Stimulated activated CD4-positive, alpha-beta T cell treated with anti-CD3 and anti-CD28 coated beads, Interleukin-1b, Interleukin-23, amount 100 ng/mL, for 1 hour (primary cell): ENCODE data around the gene PREX1.

ENCODE experiments used
- DNase-seq, 2 donors: peaks; one replicate each; pipeline ENCODE4 v3.0.0-alpha.2; 2020; ENCODE audit warnings: low read depth in 2 of 2

The PREX1 gene

GRCh38 chr20:48794816-48795457 lies 32.9 kb downstream of the PREX1 start:
- no peak for DNase-seq

- no peak for DNase-seq
These were observed 33.4 kb downstream of the PREX1 start for GRCh38 chr20:48794360-48794759.

DNA sequence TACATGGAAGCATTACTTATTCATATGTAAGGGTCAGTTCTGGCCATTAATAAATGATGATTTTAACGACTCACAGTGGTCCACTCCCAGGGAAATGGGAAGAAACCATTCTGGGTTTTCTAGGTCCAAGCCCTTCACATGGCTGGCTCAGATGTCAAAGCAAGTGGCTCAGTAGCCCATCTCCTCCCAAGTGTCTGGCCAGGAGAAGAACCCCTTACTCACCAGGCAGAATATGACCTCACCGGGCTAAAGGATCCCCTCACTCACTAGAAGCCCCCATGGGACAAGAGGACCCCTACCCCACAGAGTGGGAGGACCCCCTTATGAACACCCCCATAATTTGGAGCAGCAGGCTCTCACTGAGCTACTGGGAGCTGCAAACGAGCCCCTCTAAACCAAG lies 34.0 kb downstream of the PREX1 start:
- no peak for DNase-seq

DNA sequence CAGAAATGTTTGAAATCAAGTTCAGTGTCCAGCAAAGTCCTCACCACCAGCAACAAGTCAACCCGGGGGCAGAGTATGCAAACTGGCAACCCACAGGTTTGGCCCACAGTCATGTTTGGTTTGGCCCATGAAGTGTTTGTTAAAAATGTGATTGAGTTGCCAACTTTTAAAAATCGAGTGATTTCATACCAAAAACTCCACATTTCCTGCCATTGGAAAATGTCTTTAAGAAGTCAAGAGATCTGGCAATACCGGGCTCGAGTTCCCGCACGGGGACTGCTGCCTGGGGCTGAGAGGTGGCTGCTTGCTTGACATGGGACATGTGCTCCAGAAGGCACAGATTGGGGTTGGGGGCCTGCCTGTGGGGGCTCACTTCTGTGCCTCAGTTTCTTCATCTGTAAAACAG lies 36.1 kb downstream of the PREX1 start:
- DNase-seq, result no peak

GRCh38 chr20:48791014-48791413 lies 36.8 kb downstream of the PREX1 start:
- DNase-seq, result no peak

- DNase-seq, result no peak
These were observed 37.3 kb downstream of the PREX1 start for GRCh38 chr20:48790473-48791003.

GRCh38 chr20:48789781-48790472 lies 37.9 kb downstream of the PREX1 start:
- DNase-seq, result no peak

GRCh38 chr20:48789185-48789668 lies 38.6 kb downstream of the PREX1 start:
- no peak for DNase-seq

DNA sequence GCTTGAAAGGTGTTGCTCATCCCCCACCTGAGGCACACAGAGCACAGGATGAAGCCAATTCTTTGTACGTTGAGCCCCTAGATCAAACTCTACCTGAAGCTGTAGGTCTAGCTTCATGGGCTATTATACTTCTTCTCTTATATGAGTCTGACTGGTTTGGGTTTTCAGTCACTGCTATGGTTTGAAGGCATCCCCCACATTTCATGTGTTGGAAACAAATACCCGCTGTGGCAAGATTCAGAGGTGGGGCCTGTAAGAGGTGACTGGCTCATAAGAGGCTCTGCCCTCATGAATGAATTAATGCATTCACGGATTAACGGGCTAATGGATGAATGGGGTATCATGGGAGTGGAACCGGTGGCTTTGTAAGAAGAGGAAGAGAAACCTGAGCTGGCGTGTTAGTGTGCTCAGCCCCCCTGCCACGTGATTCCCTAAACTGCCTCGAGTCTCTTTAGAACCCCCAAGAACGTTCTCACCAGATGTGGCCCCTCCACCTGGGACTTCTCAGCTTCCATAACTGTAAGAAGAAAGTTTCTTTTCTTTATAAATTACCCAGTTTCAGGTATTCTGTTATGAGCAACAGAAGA lies 39.2 kb downstream of the PREX1 start:
- no peak for DNase-seq

DNA sequence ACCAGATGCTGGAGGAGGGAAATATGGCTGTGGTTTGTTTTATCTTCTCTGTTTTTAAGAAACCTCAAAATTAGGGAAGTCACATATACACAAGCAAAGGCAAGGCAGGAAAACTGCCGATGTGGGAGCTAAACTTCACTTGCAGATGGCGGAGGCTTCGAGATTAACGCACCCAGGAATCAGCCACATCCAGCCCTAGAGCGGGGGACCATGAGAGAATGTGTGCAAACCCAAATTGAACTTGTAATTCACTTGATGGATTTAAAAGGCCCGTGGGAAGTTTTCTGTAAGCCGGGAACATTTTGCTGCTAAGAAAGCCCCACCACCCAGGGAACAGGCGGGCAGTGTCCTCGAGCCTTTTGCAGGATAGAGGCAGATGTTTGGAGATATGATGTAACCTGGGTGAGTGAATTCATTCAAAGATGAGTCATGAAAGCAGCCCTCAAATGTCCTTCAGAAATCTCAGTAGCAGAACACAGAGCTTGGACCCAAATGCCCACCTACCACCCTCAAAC lies 39.9 kb downstream of the PREX1 start:
- no peak for DNase-seq

GRCh38 chr20:48786951-48787705 lies 40.7 kb downstream of the PREX1 start:
- DNase-seq, result no peak

DNA sequence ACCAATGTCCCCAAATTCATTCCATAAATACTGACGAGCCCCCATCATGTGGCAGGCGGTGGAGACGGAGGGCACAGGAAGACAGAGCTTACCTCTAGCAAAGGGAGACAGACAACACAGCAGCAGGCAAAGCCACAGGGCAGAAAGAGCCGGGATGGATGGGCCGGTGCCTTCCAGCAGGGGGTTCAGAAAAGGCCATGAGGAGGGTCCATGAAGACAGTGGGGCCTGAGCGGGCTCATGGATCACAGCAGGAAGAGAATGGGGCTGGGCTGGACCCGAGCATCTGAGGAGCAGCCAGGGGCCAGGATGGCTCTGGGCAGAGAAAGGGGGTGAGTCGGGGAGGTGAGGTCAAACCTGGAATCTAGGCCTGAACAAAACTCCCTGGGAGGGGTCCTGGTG lies 42.0 kb downstream of the PREX1 start:
- DNase-seq, result no peak

- no peak for DNase-seq
These were observed 42.5 kb downstream of the PREX1 start for GRCh38 chr20:48785256-48785655.

- no peak for DNase-seq
These were observed 43.5 kb downstream of the PREX1 start for GRCh38 chr20:48784273-48784641.

GRCh38 chr20:48783533-48784272 lies 44.1 kb downstream of the PREX1 start:
- DNase-seq, result no peak

DNA sequence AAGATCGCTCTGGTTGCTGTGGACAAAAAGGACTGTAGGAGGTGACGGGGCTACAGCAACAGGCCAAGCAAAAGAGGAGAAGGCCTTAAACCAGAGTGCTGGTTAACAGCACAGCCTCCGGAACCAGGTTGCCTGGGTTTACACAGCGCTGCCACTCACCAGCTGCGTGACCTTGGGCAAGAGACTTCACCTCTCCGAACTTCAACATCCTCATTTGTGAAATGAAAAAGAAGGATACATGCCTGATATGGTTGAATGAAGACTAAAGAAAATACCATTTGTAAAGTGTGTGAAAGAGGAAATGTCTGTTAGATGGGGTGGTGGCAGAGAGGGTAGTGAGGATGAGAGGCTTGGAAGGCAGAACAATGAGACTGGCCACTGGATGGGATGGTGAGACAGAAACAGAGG lies 44.9 kb downstream of the PREX1 start:
- no peak for DNase-seq

DNA sequence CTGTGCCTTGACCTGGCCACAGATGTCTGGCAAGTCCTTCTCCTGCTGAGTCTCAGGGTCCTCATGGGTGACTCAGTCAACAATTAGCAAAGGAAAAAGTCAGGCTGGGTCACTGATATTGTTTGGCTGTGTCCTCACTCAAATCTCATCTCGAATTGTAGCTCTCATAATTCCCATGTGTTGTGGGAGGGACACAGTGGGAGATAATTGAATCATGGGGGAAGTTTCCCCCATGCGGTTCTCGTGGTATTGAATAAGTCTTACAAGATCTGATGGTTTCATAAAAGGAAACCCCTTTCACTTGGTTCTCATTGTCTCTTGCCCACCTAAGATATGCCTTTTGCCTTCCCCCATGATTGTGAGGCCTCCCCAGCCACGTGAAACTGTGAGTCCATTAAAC lies 45.7 kb downstream of the PREX1 start:
- DNase-seq, result no peak

- no peak for DNase-seq
These were observed 46.2 kb downstream of the PREX1 start for GRCh38 chr20:48781634-48782033.

GRCh38 chr20:48779435-48779834 lies 48.4 kb downstream of the PREX1 start:
- no peak for DNase-seq

DNA sequence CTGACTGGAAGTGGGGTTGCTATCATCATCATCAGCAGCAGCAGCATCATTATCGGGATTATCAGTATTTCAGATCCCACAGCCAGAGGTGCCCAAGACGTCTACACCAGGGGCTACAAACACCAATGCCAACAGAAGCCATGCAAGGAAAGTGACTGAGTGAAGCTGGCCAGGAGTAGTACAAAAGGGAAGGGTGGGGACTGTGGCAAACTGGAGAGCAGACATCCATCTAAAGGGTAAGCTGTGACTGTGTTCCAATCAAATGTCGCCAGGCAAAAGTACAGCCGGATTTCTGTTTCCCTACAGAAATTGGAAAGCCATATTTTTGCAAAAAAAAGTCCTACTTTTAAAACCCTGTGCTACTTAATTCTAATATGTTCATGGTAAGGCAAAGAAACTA lies 50.0 kb downstream of the PREX1 start:
- no peak for DNase-seq

DNA sequence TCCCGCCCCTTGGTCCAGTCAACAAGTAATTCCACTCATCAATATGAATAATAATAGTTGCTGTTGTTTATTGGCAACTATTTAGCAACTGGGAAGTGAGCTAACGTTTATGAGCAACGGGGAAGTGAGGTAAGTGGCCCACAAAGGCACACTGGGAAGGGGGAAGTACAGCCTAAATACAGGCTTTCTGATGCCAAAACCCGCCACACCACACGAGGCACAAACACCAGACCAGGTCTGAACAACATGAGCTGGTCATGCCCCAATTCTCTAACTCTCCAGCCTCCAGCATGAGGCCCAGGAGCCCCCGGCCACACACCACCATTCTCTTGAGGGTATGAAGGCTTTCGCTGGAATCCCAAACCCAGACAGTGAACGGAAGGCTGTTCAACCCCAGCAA lies 50.8 kb downstream of the PREX1 start:
- DNase-seq, result no peak
